ENCODE results near the gene IL4R.

Gene IL4R

GRCh38 chr16:27317738-27318391, 4.1 kb downstream of the IL4R start:
- TF ChIP-seq ZFX (IDR thresholded peaks at IDR 0.05) (no peak), CTCF (conservative IDR thresholded peaks at IDR 0.05) (no peak)
- H3K27ac ChIP-seq: no peak overlapping the region

- TF ChIP-seq CTCF (conservative IDR thresholded peaks at IDR 0.05): no peak
- TF ChIP-seq ZFX (IDR thresholded peaks at IDR 0.05): no peak
- H3K27ac ChIP-seq: no peak overlapping the region
Measured at GRCh38 chr16:27318392-27319256, 4.8 kb downstream of the IL4R start.

DNA sequence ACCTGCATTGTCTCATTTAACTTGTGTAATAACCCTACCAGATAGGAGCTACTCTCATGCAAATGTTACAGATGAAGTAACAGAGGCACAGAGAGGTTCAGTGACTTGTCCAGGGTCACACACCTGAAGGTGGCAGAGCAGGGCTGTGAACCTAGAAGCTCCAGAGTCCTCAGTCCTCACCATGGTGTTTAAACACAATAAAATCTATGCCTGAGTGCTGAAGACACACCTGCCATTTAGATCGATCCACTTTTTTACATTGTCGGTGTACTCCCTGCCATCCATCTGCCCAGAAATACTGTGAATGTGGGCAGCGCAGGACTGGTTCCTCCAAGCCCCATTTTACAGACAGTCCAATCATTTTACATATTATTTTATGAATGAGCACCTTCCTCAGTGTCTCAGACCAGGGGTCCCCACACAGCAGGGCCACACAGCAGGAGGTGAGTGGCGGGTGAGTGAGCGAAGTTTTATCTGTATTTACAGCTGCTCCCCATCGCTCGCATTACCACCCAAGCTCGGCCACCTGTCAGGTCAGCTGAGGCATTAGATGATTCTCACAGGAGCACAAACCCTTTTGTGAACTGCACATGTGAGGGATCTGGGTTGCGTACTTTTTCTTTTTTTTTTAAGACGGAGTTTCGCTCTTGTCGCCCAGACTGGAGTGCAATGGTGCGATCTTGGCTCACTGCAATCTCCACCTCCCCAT, 5.6 kb downstream of the IL4R start:
- H3K27ac ChIP-seq: no peak overlapping the region
- TF ChIP-seq ZFX (IDR thresholded peaks at IDR 0.05): no peak
- no peak for TF ChIP-seq CTCF (conservative IDR thresholded peaks at IDR 0.05)

- no peak overlapping the region for H3K27ac ChIP-seq
- TF ChIP-seq CTCF (conservative IDR thresholded peaks at IDR 0.05): no peak
- TF ChIP-seq ZFX (IDR thresholded peaks at IDR 0.05): no peak
Measured at GRCh38 chr16:27320261-27321012, 6.7 kb downstream of the IL4R start.

DNA sequence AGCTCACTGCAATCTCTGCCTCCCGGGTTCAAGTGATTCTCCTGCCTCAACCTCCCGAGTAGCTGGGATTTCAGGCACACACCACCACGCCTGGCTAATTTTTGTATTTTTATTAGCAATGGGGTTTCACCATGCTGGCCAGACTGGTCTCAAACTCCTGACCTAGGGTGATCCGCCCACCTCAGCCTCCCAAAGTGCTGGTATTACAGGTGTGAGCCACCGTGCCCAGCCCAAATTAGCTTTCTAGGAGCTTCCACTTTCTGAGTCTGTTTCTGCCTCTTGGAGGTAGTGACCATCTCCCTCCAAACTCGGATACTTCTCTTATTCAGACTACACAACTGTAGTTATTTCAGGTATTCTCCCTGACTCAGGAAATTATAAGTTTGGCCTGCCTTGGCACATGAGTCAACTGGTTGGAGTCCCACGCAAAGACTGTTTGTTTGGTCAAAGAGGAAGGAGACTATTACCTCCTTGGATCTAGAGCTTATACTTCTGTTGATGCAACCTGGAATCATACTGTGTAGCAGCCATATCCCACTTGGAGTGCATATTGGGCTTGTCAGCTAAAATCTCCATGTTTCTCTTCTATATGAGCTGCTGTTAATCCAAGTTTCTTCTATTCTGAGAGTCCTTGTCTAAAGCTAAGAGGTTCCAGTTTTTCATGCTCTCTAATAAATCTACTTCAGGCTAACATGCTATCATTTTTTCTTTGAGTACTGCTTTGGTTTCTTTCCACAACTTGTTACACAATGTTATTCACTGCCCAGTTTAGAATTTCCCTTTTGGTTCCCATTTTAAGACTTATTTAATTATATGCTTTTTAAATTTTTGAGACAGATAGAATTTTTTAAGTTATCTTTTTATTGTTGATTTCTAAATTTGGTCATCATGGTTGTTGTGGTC, 7.5 kb downstream of the IL4R start:
- TF ChIP-seq CTCF (conservative IDR thresholded peaks at IDR 0.05): no peak
- TF ChIP-seq ZFX (IDR thresholded peaks at IDR 0.05): no peak
- no peak overlapping the region for H3K27ac ChIP-seq

Data from C4-2B (cell line).